Measurements from ENCODE around the gene NEMP2. TPM values are rescaled to one million over a fixed set of nuclear protein-coding genes. Genes with fewer than 3 reads are reported as not detected.

NEMP2 gene
- total RNA-seq, 1 donor from 2014 or later: 8.3 TPM

GRCh38 chr2:190462611-190463010 lies 71.9 kb downstream of the NEMP2 start:
- Mint-ChIP-seq H3K36me3 (ENCODE audit: low read depth, unreplicated experiment) (no peaks in the 10 kb centered on the region), H3K27ac (ENCODE audit: unreplicated experiment) (no peak overlapping the region), H3K27me3 (ENCODE audit: unreplicated experiment) (peaks cover 2% of the 10 kb centered on the region), H3K4me1 (ENCODE audit: unreplicated experiment) (no peaks in the 10 kb centered on the region), H3K4me3 (ENCODE audit: unreplicated experiment) (no peak overlapping the region), H3K9me3 (ENCODE audit: unreplicated experiment) (no peaks in the 10 kb centered on the region)
- TF ChIP-seq, protein P1, sequence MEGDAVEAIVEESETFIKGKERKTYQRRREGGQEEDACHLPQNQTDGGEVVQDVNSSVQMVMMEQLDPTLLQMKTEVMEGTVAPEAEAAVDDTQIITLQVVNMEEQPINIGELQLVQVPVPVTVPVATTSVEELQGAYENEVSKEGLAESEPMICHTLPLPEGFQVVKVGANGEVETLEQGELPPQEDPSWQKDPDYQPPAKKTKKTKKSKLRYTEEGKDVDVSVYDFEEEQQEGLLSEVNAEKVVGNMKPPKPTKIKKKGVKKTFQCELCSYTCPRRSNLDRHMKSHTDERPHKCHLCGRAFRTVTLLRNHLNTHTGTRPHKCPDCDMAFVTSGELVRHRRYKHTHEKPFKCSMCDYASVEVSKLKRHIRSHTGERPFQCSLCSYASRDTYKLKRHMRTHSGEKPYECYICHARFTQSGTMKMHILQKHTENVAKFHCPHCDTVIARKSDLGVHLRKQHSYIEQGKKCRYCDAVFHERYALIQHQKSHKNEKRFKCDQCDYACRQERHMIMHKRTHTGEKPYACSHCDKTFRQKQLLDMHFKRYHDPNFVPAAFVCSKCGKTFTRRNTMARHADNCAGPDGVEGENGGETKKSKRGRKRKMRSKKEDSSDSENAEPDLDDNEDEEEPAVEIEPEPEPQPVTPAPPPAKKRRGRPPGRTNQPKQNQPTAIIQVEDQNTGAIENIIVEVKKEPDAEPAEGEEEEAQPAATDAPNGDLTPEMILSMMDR (IDR thresholded peaks at IDR 0.05; ENCODE audit: unreplicated experiment): no peak
- DNase-seq (ENCODE audit: low spot score): no peak

DNA sequence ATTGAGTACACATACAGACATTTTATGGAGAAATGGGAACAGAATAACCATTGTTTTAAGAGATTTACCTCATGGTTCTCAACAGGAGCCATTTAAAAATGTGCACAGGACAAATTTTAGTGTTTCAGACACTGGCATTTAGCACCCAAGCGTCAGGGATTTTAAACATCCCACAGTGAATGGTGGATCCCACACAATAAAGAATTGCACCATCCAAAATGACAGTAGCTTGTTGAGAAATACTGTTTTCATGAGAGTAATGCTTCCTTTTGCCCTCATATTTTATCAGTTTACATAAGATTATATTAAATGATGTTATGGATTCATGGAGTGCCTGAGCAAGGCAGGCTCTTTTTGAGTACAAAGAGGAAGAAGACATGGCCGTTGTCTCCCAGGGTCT lies 72.3 kb downstream of the NEMP2 start:
- no peaks in the 10 kb centered on the region for H3K4me1 Mint-ChIP-seq (ENCODE audit: unreplicated experiment)

DNA sequence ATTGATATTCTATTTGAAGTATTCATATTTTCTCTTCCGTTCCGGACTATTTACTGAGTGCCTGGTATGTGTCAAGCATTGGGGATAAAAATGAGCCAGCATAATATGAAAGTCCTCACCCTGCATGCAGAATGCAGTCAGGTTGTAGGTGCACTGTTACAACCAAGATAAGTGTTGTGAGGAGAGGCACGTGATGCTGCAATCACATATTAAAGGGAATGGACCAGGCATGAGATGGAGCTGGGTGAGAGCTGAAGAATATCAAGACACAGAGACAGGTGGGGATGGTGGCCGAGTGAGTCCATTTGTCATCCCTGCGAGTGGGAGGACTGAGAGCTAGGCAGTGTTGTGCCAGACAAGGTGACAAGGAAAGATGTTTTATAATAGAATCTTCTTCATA lies 74.0 kb downstream of the NEMP2 start:
- peaks cover 2% of the 10 kb centered on the region for H3K27me3 Mint-ChIP-seq (ENCODE audit: unreplicated experiment)
- H3K4me3 Mint-ChIP-seq (ENCODE audit: unreplicated experiment): no peak overlapping the region
- no peak for DNase-seq (ENCODE audit: low spot score)
- H3K36me3 Mint-ChIP-seq (ENCODE audit: low read depth, unreplicated experiment): no peaks in the 10 kb centered on the region
- no peaks in the 10 kb centered on the region for H3K4me1 Mint-ChIP-seq (ENCODE audit: unreplicated experiment)
- TF ChIP-seq, protein P1 (IDR thresholded peaks at IDR 0.05; ENCODE audit: unreplicated experiment): no peak
- no peaks in the 10 kb centered on the region for H3K9me3 Mint-ChIP-seq (ENCODE audit: unreplicated experiment)
- no peak overlapping the region for H3K27ac Mint-ChIP-seq (ENCODE audit: unreplicated experiment)

More for the DNA sequence above, 72.3 kb downstream of the NEMP2 start:
- Mint-ChIP-seq H3K9me3 (ENCODE audit: unreplicated experiment) (no peaks in the 10 kb centered on the region), H3K27me3 (ENCODE audit: unreplicated experiment) (peaks cover 2% of the 10 kb centered on the region), H3K27ac (ENCODE audit: unreplicated experiment) (no peak overlapping the region), H3K4me3 (ENCODE audit: unreplicated experiment) (no peak overlapping the region), H3K36me3 (ENCODE audit: low read depth, unreplicated experiment) (no peaks in the 10 kb centered on the region)
- TF ChIP-seq, protein P1 (IDR thresholded peaks at IDR 0.05; ENCODE audit: unreplicated experiment): no peak
- no peak for DNase-seq (ENCODE audit: low spot score)

DNA sequence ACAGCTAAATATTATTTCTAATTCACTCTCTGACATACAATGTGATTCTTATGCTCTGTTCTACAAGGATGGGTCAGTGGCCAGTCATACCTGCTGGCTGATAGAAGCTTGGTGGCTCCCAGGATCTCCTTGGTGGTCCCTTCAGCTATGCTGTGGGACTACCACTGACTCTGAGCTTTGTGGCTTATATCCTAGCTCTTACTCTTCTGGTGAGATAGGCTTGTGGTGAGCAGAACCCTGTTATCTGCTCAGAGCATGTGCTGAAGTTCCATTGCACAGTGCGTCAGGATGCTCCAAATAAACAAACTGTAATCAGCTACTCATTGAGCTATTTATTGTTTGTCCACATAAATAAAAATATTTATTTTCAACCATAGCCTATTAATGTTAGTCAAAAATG lies 74.6 kb downstream of the NEMP2 start:
- no peak overlapping the region for H3K27ac Mint-ChIP-seq (ENCODE audit: unreplicated experiment)
- H3K27me3 Mint-ChIP-seq (ENCODE audit: unreplicated experiment): peaks cover 2% of the 10 kb centered on the region
- no peaks in the 10 kb centered on the region for H3K9me3 Mint-ChIP-seq (ENCODE audit: unreplicated experiment)
- H3K36me3 Mint-ChIP-seq (ENCODE audit: low read depth, unreplicated experiment): no peaks in the 10 kb centered on the region
- no peak overlapping the region for H3K4me3 Mint-ChIP-seq (ENCODE audit: unreplicated experiment)
- no peaks in the 10 kb centered on the region for H3K4me1 Mint-ChIP-seq (ENCODE audit: unreplicated experiment)
- DNase-seq (ENCODE audit: low spot score): no peak
- TF ChIP-seq, protein P1 (IDR thresholded peaks at IDR 0.05; ENCODE audit: unreplicated experiment): no peak

- H3K4me1 Mint-ChIP-seq (ENCODE audit: unreplicated experiment): no peaks in the 10 kb centered on the region
- H3K36me3 Mint-ChIP-seq (ENCODE audit: low read depth, unreplicated experiment): no peaks in the 10 kb centered on the region
- no peak for DNase-seq (ENCODE audit: low spot score)
- H3K27me3 Mint-ChIP-seq (ENCODE audit: unreplicated experiment): peaks cover 2% of the 10 kb centered on the region
- no peaks in the 10 kb centered on the region for H3K9me3 Mint-ChIP-seq (ENCODE audit: unreplicated experiment)
- TF ChIP-seq, protein P1 (IDR thresholded peaks at IDR 0.05; ENCODE audit: unreplicated experiment): no peak
- no peak overlapping the region for H3K27ac Mint-ChIP-seq (ENCODE audit: unreplicated experiment)
- H3K4me3 Mint-ChIP-seq (ENCODE audit: unreplicated experiment): no peak overlapping the region
Measured at GRCh38 chr2:190458352-190459107, 76.0 kb downstream of the NEMP2 start.

All from endothelial cell (in vitro differentiated cells).